HL-60 (cell line): ENCODE data around the gene ZNF862.
A peak's percentile ranks its signal among the peaks of the same experiment; 100 is the strongest.

ENCODE experiments used
- DNase-seq, 2 experiments: peaks; one replicate each; pipeline ENCODE4 v3.0.0-alpha.2; 2010 to 2020; ENCODE audit warnings: low read depth in 1 of 2, low spot score in 1 of 2
- H3K27ac ChIP-seq: fragments of 250-450 bp; sonication (Bioruptor Pico); replicated peaks from 2 replicates; pipeline ENCODE4 v1.5.1; 2020; ENCODE audit warnings: mild to moderate bottlenecking, moderate library complexity
- H3K27me3 ChIP-seq: fragments of 250-450 bp; sonication (Bioruptor Pico); 2 replicates; pipeline ENCODE4 v1.5.1; 2021; ENCODE audit warnings: mild to moderate bottlenecking, moderate library complexity; ENCODE audit not compliant: insufficient read depth, poor library complexity, severe bottlenecking
- H3K4me3 ChIP-seq: replicated peaks from 2 replicates; pipeline ENCODE4 v1.5.1; 2011; ENCODE audit warnings: mild to moderate bottlenecking, control low read depth, low read length; ENCODE audit not compliant: insufficient read depth
- CTCF ChIP-seq: IDR thresholded peaks from one replicate; pipeline ENCODE4 v1.5.1; 2011; ENCODE audit warnings: low read length, control low read depth, inconsistent platforms; ENCODE audit not compliant: insufficient read depth
- GABPA ChIP-seq: IDR thresholded peaks from 2 replicates; pipeline ENCODE4 v1.6.1; 2012; ENCODE audit warnings: low read depth
- POLR2AphosphoS5 ChIP-seq: IDR thresholded peaks from 2 replicates; pipeline ENCODE4 v1.6.1; 2012; ENCODE audit warnings: low read depth
- REST ChIP-seq: IDR thresholded peaks from 2 replicates; pipeline ENCODE4 v1.6.1; 2012; ENCODE audit warnings: low read depth; ENCODE audit not compliant: insufficient replicate concordance
- SPI1 ChIP-seq: IDR thresholded peaks from 2 replicates; pipeline ENCODE4 v1.6.1; 2012; ENCODE audit warnings: low read depth, mild to moderate bottlenecking, borderline replicate concordance

Gene ZNF862

GRCh38 chr7:149870701-149871483 is 32.7 kb downstream of the ZNF862 start:
- Histone ChIP-seq H3K27me3 (peaks cover 10% of the 10 kb centered on the region), H3K27ac (no peak overlapping the region), H3K4me3 (no peak overlapping the region)
- TF ChIP-seq POLR2AphosphoS5 (no peak), REST (no peak), CTCF (no peak), SPI1 (no peak), GABPA (no peak)
- no peak for DNase-seq

- H3K27me3 ChIP-seq: peaks cover 10% of the 10 kb centered on the region
- H3K4me3 ChIP-seq: no peak overlapping the region
- TF ChIP-seq CTCF: no peak
- no peak for TF ChIP-seq SPI1
- no peak for TF ChIP-seq REST
- no peak for TF ChIP-seq GABPA
- TF ChIP-seq POLR2AphosphoS5: no peak
- DNase-seq: no peak
- no peak overlapping the region for H3K27ac ChIP-seq
Measured at GRCh38 chr7:149871576-149871975, 33.4 kb downstream of the ZNF862 start.

GRCh38 chr7:149872419-149873073 is 34.4 kb downstream of the ZNF862 start:
- H3K4me3 ChIP-seq: peak overlapping the region; percentile 76
- peak; percentile 54 to 63 for DNase-seq
- H3K27ac ChIP-seq: no peak overlapping the region
- peaks cover 10% of the 10 kb centered on the region for H3K27me3 ChIP-seq
- TF ChIP-seq CTCF: no peak
- no peak for TF ChIP-seq GABPA
- no peak for TF ChIP-seq REST
- no peak for TF ChIP-seq SPI1
- no peak for TF ChIP-seq POLR2AphosphoS5
